HEK293 (cell line): ENCODE results near the gene CFAP157.

ENCODE experiments used
- CTCF ChIA-PET: fragments of 350-600 bp; formaldehyde crosslinking; extraction: SDS; loops from one replicate; lab custom pipeline; 2021; ENCODE audit warnings: antibody characterized with exemption; lab: Yijun Ruan, JAX
- POLR2A ChIA-PET: fragments of 300-600 bp; formaldehyde crosslinking; extraction: SDS; loops from one replicate; lab custom pipeline; 2020; ENCODE audit warnings: antibody characterized with exemption, inconsistent platforms; lab: Yijun Ruan, JAX
- H3K27ac ChIP-seq: fragments of 200-500 bp; sonication (Bioruptor generic); 2 replicates; pipeline ENCODE4 v1.5.1; 2014; ENCODE audit warnings: low read depth, low read length, control low read depth, inconsistent platforms; ENCODE audit errors: extremely low read depth
- H3K36me3 ChIP-seq, 2 experiments: fragments of 200-500 bp in 1 of 2; sonication (Bioruptor generic) in 1 of 2; 1 replicate in 1 of 2; 2 replicates in 1 of 2; pipeline ENCODE4 v1.5.1; 2014 to 2017; ENCODE audit warnings: inconsistent platforms in 2 of 2, low read length in 2 of 2; ENCODE audit not compliant: control insufficient read depth in 2 of 2, insufficient read depth in 1 of 2
- H3K4me1 ChIP-seq: fragments of 200-500 bp; sonication (Bioruptor generic); 2 replicates; pipeline ENCODE4 v1.5.1; 2014; ENCODE audit warnings: mild to moderate bottlenecking, low read length, inconsistent platforms; ENCODE audit not compliant: control insufficient read depth, insufficient read depth
- H3K4me3 ChIP-seq: 2 replicates; pipeline ENCODE4 v1.5.1; 2011; ENCODE audit warnings: low read depth, mild to moderate bottlenecking, control low read depth, low read length, moderate library complexity
- H3K9me3 ChIP-seq: fragments of 200-500 bp; sonication (Bioruptor generic); 2 replicates; pipeline ENCODE4 v1.5.1; 2014; ENCODE audit warnings: low read depth, low read length, inconsistent platforms; ENCODE audit not compliant: control insufficient read depth, insufficient read depth
- BCL11B ChIP-seq: fragments of 450-650 bp; formaldehyde crosslinking; IDR thresholded peaks from 2 replicates; pipeline ENCODE4 v1.5.1; 2016; ENCODE audit warnings: low read depth, missing biosample characterization, missing genetic modification characterization
- FEZF1 ChIP-seq: fragments of 450-650 bp; formaldehyde crosslinking; IDR thresholded peaks from 2 replicates; pipeline ENCODE4 v1.5.1; 2016; ENCODE audit warnings: missing biosample characterization, missing genetic modification characterization
- MZF1 ChIP-seq: fragments of 450-650 bp; formaldehyde crosslinking; IDR thresholded peaks from 2 replicates; pipeline ENCODE4 v1.5.1; 2017; ENCODE audit warnings: missing biosample characterization, missing genetic modification characterization, borderline replicate concordance
- ZEB2 ChIP-seq: fragments of 450-650 bp; formaldehyde crosslinking; IDR thresholded peaks from 2 replicates; pipeline ENCODE4 v1.5.1; 2016; ENCODE audit warnings: missing biosample characterization, missing genetic modification characterization
- ZIC2 ChIP-seq: fragments of 450-650 bp; formaldehyde crosslinking; IDR thresholded peaks from 2 replicates; pipeline ENCODE4 v1.5.1; 2016; ENCODE audit warnings: missing biosample characterization, missing genetic modification characterization
- ZNF239 ChIP-seq: fragments of 450-650 bp; formaldehyde crosslinking; IDR thresholded peaks from 2 replicates; pipeline ENCODE4 v1.5.1; 2016; ENCODE audit warnings: missing biosample characterization, missing genetic modification characterization
- ZNF266 ChIP-seq: fragments of 450-650 bp; formaldehyde crosslinking; IDR thresholded peaks from 2 replicates; pipeline ENCODE4 v1.5.1; 2016; ENCODE audit warnings: missing biosample characterization, missing genetic modification characterization, low read depth
- ZNF274 ChIP-seq, 2 experiments: fragments of 200-500 bp in 1 of 2; fragments of 450-650 bp in 1 of 2; sonication (Bioruptor generic) in 1 of 2; formaldehyde crosslinking in 1 of 2; IDR thresholded peaks; 2 replicates each; pipeline versions ENCODE4 v1.5.1 to v1.6.1; 2014 to 2016; ENCODE audit warnings: borderline replicate concordance in 1 of 2, inconsistent platforms in 1 of 2, low read length in 1 of 2, missing biosample characterization in 1 of 2, missing genetic modification characterization in 1 of 2
- ZNF324 ChIP-seq: fragments of 450-650 bp; formaldehyde crosslinking; IDR thresholded peaks from 2 replicates; pipeline ENCODE4 v1.5.1; 2016; ENCODE audit warnings: missing biosample characterization, missing genetic modification characterization
- ZNF350 ChIP-seq: fragments of 450-650 bp; formaldehyde crosslinking; IDR thresholded peaks from 2 replicates; pipeline ENCODE4 v1.5.0; 2017; ENCODE audit warnings: missing biosample characterization, mild to moderate bottlenecking, missing genetic modification characterization
- ZNF555 ChIP-seq: fragments of 450-650 bp; formaldehyde crosslinking; conservative IDR thresholded peaks from 2 replicates; pipeline ENCODE4 v1.5.1; 2017; ENCODE audit warnings: missing biosample characterization, mild to moderate bottlenecking, missing genetic modification characterization, inconsistent platforms
- ZNF768 ChIP-seq: fragments of 450-650 bp; formaldehyde crosslinking; IDR thresholded peaks from 2 replicates; pipeline ENCODE4 v1.5.1; 2018; ENCODE audit warnings: missing biosample characterization, mild to moderate bottlenecking, missing genetic modification characterization
- ZNF776 ChIP-seq: fragments of 450-650 bp; formaldehyde crosslinking; IDR thresholded peaks from 2 replicates; pipeline ENCODE4 v1.5.0; 2017; ENCODE audit warnings: missing biosample characterization, missing genetic modification characterization, borderline replicate concordance
- ZNF777 ChIP-seq: fragments of 450-650 bp; formaldehyde crosslinking; IDR thresholded peaks from 2 replicates; pipeline ENCODE4 v1.5.1; 2017; ENCODE audit warnings: missing biosample characterization, missing genetic modification characterization, borderline replicate concordance
- ZNF830 ChIP-seq: fragments of 450-650 bp; IDR thresholded peaks from 2 replicates; pipeline ENCODE4 v1.5.0; 2018; ENCODE audit warnings: missing biosample characterization, missing genetic modification characterization, low read depth, mild to moderate bottlenecking, moderate library complexity
- TF ChIP-seq, protein P1 (sequence below): fragments of 450-650 bp; formaldehyde crosslinking; IDR thresholded peaks from 2 replicates; pipeline ENCODE4 v1.5.1; 2016; ENCODE audit warnings: missing biosample characterization, missing genetic modification characterization
- TF ChIP-seq, protein P2 (sequence below): fragments of 450-650 bp; formaldehyde crosslinking; optimal IDR thresholded peaks from 2 replicates; pipeline ENCODE3; 2016; ENCODE audit warnings: missing biosample characterization, mild to moderate bottlenecking, missing genetic modification characterization
- TF ChIP-seq, protein P3 (sequence below): fragments of 450-650 bp; formaldehyde crosslinking; IDR thresholded peaks from 2 replicates; pipeline ENCODE4; 2016; ENCODE audit warnings: missing biosample characterization, missing genetic modification characterization
- TF ChIP-seq, protein P4 (sequence below): fragments of 450-650 bp; formaldehyde crosslinking; IDR thresholded peaks from 2 replicates; pipeline ENCODE4 v1.5.1; 2016; ENCODE audit warnings: missing biosample characterization, missing genetic modification characterization
- TF ChIP-seq, protein P5 (sequence below): sonication (generic); formaldehyde crosslinking; IDR thresholded peaks from 2 replicates; pipeline ENCODE4 v1.8.1; 2022; ENCODE audit warnings: mild to moderate bottlenecking, moderate library complexity, missing genetic modification reagents

Gene CFAP157

DNA sequence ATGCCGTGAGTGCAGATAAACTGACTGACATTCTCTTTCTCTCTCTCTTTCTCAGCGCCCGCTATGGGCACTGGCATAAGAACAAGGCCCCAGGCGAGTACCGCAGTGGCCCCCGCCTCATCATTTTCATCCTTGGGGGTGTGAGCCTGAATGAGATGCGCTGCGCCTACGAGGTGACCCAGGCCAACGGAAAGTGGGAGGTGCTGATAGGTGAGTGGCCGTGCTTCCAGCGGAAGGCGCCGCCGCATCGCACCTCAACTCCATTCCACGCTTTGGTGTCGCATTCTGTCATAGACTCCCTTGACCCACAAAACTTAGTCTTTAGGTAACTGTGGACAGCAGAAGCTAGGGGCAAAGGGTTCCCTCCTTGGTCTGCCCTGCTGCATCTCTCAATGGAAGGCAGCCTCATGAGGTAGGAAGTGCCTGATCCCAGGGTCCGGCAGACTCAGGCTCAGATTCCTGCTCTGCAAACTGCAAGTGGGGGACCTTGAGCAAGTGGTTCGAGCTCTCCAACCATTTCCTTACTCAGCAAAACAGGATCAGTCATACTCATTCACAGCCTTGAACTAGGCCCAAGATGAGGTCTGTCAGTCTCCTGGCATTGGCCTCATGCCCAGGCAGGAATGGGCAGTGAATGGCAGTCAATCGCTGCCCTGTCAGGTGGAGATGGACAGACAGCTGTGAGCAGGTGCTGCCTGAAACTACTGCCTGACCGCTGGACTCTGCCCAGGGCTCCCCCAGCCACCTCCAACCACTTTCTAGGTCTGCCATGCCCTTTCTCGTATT lies 24.2 kb upstream of the CFAP157 start:
- TF ChIP-seq, protein P1, sequence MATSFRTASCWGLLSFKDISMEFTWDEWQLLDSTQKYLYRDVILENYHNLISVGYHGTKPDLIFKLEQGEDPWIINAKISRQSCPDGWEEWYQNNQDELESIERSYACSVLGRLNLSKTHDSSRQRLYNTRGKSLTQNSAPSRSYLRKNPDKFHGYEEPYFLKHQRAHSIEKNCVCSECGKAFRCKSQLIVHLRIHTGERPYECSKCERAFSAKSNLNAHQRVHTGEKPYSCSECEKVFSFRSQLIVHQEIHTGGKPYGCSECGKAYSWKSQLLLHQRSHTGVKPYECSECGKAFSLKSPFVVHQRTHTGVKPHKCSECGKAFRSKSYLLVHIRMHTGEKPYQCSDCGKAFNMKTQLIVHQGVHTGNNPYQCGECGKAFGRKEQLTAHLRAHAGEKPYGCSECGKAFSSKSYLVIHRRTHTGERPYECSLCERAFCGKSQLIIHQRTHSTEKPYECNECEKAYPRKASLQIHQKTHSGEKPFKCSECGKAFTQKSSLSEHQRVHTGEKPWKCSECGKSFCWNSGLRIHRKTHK (tag by site-specific recombination), result no peak
- no peak for TF ChIP-seq ZNF777
- TF ChIP-seq, protein P2, sequence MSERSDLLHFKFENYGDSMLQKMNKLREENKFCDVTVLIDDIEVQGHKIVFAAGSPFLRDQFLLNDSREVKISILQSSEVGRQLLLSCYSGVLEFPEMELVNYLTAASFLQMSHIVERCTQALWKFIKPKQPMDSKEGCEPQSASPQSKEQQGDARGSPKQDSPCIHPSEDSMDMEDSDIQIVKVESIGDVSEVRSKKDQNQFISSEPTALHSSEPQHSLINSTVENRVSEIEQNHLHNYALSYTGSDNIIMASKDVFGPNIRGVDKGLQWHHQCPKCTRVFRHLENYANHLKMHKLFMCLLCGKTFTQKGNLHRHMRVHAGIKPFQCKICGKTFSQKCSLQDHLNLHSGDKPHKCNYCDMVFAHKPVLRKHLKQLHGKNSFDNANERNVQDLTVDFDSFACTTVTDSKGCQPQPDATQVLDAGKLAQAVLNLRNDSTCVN (tag by site-specific recombination), result no peak
- no peak for TF ChIP-seq ZNF324 (tag by site-specific recombination)
- no peak for TF ChIP-seq ZIC2 (tag by site-specific recombination)
- TF ChIP-seq ZNF266 (tag by site-specific recombination), result no peak
- TF ChIP-seq, protein P3, sequence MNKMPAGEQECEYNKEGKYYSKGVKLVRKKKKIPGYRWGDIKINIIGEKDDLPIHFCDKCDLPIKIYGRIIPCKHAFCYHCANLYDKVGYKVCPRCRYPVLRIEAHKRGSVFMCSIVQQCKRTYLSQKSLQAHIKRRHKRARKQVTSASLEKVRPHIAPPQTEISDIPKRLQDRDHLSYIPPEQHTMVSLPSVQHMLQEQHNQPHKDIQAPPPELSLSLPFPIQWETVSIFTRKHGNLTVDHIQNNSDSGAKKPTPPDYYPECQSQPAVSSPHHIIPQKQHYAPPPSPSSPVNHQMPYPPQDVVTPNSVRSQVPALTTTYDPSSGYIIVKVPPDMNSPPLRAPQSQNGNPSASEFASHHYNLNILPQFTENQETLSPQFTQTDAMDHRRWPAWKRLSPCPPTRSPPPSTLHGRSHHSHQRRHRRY, result no peak
- TF ChIP-seq, protein P4, sequence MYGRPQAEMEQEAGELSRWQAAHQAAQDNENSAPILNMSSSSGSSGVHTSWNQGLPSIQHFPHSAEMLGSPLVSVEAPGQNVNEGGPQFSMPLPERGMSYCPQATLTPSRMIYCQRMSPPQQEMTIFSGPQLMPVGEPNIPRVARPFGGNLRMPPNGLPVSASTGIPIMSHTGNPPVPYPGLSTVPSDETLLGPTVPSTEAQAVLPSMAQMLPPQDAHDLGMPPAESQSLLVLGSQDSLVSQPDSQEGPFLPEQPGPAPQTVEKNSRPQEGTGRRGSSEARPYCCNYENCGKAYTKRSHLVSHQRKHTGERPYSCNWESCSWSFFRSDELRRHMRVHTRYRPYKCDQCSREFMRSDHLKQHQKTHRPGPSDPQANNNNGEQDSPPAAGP, result no peak
- TF ChIP-seq ZNF830 (tag by site-specific recombination), result no peak
- TF ChIP-seq ZNF274 (IDR thresholded peaks at IDR 0.05; ENCODE audit: low read length), result no peak
- TF ChIP-seq ZNF274 (tag by site-specific recombination; IDR thresholded peaks at IDR 0.05; ENCODE audit: borderline replicate concordance), result no peak
- no peak for TF ChIP-seq BCL11B (tag by site-specific recombination)
- TF ChIP-seq, protein P5, sequence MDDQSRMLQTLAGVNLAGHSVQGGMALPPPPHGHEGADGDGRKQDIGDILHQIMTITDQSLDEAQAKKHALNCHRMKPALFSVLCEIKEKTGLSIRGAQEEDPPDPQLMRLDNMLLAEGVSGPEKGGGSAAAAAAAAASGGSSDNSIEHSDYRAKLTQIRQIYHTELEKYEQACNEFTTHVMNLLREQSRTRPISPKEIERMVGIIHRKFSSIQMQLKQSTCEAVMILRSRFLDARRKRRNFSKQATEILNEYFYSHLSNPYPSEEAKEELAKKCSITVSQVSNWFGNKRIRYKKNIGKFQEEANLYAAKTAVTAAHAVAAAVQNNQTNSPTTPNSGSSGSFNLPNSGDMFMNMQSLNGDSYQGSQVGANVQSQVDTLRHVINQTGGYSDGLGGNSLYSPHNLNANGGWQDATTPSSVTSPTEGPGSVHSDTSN (CRISPR knock-in tag), result no peak
- TF ChIP-seq ZNF555 (tag by site-specific recombination), result no peak
- no peak for TF ChIP-seq MZF1 (tag by site-specific recombination)
- TF ChIP-seq ZNF768 (tag by site-specific recombination), result no peak
- no peak for TF ChIP-seq ZEB2 (tag by site-specific recombination)
- no peak for TF ChIP-seq ZNF350 (tag by site-specific recombination)
- TF ChIP-seq ZNF776 (tag by site-specific recombination), result no peak
- no peak for TF ChIP-seq FEZF1 (tag by site-specific recombination)
- TF ChIP-seq ZNF239 (tag by site-specific recombination), result no peak
- H3K9me3 ChIP-seq, result no peaks in the 10 kb centered on the region
- ChIA-PET POLR2A (interaction anchor here (1.4 kb wide), 1 partner anchor 52 kb away, joined by 3 read pairs; no protein-coding TSS in a partner anchor), CTCF (interaction anchor here (0.6 kb wide), 1 partner anchor 379 kb away, joined by 3 read pairs; no protein-coding TSS in a partner anchor)
- peaks cover 0 to 54% of the 10 kb centered on the region in 2 experiments; a peak in 2 of 3 replicates for H3K36me3 ChIP-seq
- H3K4me1 ChIP-seq, result no peaks in the 10 kb centered on the region
- H3K4me3 ChIP-seq, result no peak overlapping the region
- H3K27ac ChIP-seq, result no peak overlapping the region
